GM19239 (cell line): ENCODE results near the gene TMEM72.

Experiments used
- DNase-seq: peaks from one replicate; pipeline ENCODE4 v3.0.0; 2011; ENCODE audit warnings: low spot score; ENCODE audit not compliant: insufficient read length
- FAIRE-seq: peaks from 2 replicates; lab custom pipeline; 2011; peaks lifted over from hg19 to GRCh38; lab: Jason Lieb, UNC

Gene TMEM72

DNA sequence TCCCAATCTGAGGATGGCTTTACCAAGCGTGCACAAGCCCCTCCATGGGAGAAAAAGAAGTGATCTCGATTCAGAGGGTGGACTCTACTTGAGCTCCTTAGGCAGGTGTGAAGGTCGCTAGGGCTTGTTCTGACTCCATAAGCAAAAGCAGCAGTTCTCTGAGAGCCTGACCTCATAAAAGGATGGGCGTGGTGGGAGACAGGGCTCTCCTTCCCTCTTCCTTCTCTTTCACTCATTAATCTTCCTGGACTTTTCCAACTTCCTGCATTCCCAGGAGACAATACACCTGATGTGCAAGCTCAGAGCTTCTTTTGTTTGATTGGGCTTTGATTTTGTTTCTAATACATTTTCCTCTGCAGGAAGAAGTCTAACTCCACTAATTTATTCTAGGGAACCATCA, 22.3 kb upstream of the TMEM72 start:
- DNase-seq = no peak
- no peak for FAIRE-seq

- DNase-seq (no peak), FAIRE-seq (no peak)
Measured at GRCh38 chr10:44889834-44890233, 21.3 kb upstream of the TMEM72 start.

DNA sequence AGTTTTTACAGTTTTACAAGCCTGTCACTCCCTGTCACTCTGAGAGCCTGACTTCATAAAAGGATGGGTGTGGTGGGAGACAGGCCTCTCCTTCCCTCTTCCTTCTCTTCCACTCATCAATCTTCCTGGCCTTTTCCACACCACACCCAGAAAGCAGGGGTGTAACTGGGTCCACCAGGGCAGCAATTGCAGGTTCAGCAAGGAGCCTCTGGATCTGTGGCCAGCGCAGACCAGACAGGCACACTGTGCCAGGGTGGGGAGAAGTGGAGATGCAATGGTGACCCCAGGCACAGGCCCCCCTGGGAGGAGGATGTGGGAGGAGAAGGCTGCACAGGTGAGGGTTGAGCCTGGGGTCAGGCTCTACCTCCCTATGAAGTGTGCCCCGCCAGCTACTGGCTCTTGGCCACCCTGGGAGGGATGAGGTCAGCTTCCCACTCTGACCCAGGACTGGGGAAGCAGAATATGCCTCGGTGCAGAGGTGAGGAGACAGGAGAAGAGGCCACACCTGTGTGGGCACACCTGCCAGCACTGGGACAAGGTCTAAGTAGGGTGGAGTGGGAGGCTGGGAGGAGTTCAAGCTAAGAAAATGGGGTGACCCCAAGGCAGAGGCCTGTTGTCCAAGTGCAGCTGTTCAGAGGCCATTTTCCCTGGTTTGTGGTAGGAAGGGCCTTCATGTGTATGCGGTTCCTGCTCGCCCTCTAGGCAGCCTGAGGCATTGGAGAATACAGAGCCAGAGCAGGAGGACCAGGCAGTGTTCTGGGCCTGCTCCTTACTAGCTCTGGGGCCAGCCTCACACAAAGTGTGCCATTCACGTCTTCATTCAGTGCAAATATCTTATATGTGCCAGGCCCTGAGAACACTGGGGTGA, 20.2 kb upstream of the TMEM72 start:
- DNase-seq = no peak
- FAIRE-seq = no peak

- DNase-seq = no peak
- no peak for FAIRE-seq
Measured at GRCh38 chr10:44891721-44892120, 19.4 kb upstream of the TMEM72 start.

- no peak for DNase-seq
- no peak for FAIRE-seq
Measured at GRCh38 chr10:44893604-44894468, 17.3 kb upstream of the TMEM72 start.

GRCh38 chr10:44894691-44895090, 16.4 kb upstream of the TMEM72 start:
- no peak for DNase-seq
- no peak for FAIRE-seq

DNA sequence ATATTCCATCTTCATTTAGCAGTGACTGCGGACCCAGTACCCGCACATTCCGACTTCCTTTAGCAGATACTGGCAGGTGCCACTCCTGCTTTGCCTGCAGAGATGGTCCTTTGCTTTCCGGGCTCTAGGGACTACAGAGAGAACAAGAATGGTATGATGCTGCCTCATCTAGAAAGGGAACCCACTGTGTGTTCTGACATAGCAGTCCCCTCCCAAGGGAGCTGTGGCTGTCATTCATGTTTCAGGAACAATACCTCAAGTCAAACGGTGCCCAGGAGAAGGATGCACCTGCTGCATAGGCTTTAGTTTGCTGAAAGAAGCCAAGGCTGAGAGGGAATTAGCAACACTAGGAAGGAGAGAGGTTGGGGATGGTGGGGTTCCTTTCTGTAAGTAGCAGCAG, 15.9 kb upstream of the TMEM72 start:
- FAIRE-seq = no peak
- no peak for DNase-seq

GRCh38 chr10:44897049-44897448, 14.1 kb upstream of the TMEM72 start:
- DNase-seq = no peak
- FAIRE-seq = no peak

GRCh38 chr10:44898665-44899064, 12.5 kb upstream of the TMEM72 start:
- no peak for DNase-seq
- no peak for FAIRE-seq

GRCh38 chr10:44899450-44900080, 11.6 kb upstream of the TMEM72 start:
- FAIRE-seq = no peak
- DNase-seq = no peak

- FAIRE-seq = no peak
- DNase-seq = no peak
Measured at GRCh38 chr10:44902941-44903545, 8.1 kb upstream of the TMEM72 start.

DNA sequence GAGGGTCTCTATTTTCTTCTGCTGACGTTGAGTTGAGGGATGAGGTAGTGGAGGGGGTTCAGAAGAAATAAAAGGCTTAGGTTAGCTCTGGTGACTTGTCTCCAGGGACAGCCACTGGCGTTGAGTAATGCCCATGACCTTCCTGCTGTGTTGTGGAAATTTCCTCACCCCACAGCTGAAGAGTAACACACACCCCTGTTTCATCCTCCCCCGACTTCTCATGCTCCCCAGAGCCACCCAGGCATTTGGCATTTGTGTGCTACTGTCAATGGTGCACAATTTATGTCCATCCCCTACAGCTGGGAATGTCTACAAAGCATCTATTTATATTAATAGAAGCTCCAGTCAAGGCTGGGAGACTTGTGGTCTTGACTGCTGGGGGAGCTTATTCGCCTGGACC, 4.7 kb upstream of the TMEM72 start:
- DNase-seq (no peak), FAIRE-seq (no peak)

DNA sequence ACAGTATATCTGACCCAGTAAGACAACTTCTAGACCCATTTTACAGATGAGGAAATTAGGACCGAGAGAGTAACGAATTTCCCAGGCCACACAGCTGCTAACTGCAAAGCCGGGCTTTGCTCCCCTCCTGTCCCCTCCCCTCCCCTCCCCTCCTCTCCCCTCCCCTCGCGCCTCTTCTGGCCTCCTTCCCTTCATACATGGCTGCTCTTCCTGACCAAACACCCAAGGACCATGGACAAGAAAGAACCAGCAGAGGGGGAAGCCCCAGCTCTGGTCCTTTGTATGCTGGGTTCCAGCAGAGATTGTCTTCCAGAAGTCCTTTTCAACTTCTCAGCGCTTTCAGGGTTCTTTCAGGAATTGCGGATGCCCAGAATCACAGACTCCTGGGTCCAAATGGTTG, 3.6 kb upstream of the TMEM72 start:
- no peak for DNase-seq
- FAIRE-seq = no peak

DNA sequence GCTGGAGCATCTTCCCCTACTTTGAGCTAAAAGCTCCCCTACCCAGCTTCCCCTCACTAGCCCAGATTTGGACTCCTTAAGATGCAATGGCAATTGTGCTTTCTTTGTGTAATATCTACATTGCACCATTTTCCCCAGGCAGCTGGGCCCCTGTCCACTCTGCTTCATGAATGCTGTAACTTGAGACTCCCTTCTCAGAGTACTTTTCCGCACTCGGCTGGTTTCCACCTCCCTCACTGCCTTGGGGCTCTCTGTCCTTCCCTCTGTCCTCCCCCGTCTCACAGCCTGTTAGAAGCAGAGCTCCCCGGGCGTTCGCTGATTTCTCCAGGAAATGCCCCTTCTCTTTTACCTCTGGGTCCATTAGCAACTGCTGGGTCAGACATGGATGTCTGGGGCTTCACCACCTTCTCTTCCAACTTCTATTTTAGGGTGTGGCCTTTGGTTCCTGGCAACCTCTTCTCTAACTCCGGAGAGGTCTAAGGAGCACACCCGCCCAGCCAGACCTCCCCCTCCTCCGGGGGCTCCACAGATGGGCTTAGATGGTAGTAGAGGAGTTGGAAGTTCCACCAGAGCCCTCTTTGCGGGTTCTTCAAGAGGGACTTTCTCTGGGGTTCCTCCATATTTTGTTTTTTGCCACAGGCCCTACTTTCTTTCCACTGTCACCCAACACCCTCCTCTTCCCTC, 2.9 kb upstream of the TMEM72 start:
- DNase-seq (no peak), FAIRE-seq (no peak)

GRCh38 chr10:44908936-44909630, 2.1 kb upstream of the TMEM72 start:
- DNase-seq (no peak), FAIRE-seq (no peak)

DNA sequence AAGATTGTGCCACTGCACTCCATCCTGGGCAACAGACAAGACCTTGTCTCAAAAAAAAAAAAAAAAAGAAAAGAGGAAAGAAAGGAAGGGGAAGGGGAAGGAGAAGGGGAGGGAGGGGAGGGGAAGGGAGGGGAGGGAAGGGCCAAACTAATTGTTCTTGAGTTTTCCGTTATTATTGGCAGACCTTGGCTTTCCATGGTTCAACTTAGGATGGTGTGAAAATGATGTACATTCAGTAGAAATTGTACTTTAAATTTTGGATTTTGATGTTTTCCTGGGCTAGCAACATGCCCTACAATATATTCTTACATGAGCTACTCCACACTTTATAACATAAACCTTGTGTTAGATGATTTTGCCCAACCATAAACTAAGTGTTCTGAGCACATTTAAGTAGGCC, 1.2 kb upstream of the TMEM72 start:
- DNase-seq = no peak
- FAIRE-seq = no peak

DNA sequence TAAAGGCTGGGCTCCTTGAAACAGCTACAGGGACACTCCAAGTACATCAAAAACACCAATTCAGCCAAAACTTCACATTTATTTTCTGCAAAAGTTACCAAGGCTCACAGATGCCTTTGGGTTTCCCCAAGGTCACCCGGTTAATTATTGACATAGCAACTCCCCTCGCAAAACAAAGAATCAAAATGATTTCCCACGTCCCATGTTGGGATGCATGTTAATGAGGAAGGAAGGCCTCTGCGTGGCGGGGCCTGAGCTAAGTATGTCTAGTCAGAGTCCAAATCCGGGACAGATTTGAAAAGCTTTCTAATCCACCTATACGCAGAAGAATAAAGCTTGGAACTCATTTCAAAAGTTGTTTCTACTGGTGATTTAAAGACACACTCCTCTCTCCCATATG, 535 bp upstream of the TMEM72 start:
- FAIRE-seq (no peak), DNase-seq (no peak)

GRCh38 chr10:44911951-44912350, 814 bp downstream of the TMEM72 start:
- FAIRE-seq (no peak), DNase-seq (no peak)

GRCh38 chr10:44913350-44914081, 2.4 kb downstream of the TMEM72 start:
- peak; percentile 23 for FAIRE-seq
- peak; percentile 21 for DNase-seq
